ENCODE data around the gene MYADML2. TPM values are rescaled to one million over a fixed set of nuclear protein-coding genes. Genes with fewer than 3 reads are reported as not detected.
A peak's percentile ranks its signal among the peaks of the same experiment; 100 is the strongest.

MYADML2 gene
- total RNA-seq, 1 donor from 2014 or later = 1.3 TPM

- DNase-seq (ENCODE audit: low read depth) = no peak
Measured at GRCh38 chr17:81901167-81902022, 45.6 kb downstream of the MYADML2 start.

DNA sequence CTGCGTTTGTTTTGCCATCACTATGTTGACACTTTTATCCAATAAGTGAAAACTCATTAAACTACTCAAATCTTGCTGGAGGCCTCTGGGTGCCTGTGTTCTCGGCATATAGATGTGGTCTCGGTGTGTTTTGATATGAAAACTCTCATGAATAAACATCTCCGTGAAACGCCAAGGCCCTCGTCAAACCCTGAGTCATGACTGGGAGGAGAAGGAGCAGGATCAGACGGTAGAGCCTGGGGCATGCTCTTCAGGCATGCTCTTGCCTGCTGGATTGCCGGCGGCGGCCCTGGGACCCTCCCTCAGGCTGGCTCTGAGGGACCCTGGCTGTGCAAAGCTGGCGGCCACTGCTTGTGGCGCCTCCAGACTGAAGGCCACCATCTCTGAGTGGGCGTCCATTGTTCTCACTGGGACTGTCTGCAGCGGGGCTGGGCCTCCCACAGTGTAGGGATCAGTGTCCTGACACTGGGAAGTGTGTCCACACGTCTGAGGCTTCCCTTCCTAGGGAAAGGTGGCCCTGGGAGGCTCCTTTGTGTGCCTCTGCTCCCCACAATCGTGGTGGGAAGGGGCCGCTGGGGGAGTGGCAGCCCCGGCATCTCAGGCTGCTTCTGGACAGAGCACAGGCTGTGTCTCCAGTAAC, 46.7 kb downstream of the MYADML2 start:
- no peak for DNase-seq (ENCODE audit: low read depth)

DNA sequence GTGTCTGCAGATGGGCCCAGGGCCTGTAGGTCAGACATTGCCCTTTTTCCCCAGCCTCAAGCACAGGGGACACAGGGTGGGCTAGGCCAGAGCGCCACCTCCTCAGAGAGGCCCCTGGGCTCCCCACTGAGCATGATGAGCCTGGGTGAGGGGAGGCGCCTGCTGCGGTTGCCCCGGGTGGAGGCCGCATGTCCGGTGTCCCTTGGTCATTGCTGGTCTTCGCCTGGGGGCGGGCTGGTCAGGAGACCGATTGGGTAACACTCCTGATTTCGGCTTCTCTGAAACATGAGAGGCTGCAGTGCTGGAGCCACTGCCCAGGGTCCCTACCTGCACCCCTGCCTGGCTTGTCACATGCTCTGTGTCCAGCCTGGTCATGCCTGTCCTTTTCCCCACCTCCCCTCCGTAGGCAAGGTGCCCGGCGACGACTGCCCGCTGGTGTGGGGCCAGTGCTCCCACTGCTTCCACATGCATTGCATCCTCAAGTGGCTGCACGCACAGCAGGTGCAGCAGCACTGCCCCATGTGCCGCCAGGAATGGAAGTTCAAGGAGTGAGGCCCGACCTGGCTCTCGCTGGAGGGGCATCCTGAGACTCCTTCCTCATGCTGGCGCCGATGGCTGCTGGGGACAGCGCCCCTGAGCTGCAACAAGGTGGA, 47.4 kb downstream of the MYADML2 start:
- no peak for DNase-seq (ENCODE audit: low read depth)

DNA sequence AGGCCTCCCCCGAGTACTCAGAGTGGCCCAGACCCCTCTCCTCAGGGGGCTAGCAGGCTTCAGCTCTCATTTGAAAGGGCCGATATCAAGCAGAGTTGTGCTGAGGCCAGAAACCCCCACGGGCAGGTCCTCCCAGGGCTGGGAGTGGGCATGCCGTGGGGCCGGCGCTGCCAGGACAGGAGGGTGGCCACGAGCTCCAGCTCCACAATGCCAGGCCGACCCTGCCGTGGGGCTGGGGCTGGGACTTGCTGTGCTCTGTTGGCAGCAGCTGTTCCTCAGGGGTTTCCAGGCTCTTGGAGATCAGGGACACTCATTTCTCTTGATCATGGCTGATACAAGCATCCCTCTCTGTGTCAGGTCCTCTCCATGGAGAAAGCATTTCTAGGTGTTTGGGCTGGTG, 48.1 kb downstream of the MYADML2 start:
- no peak for DNase-seq (ENCODE audit: low read depth)

- peak; percentile 76 for DNase-seq (ENCODE audit: low read depth)
Measured at GRCh38 chr17:81898029-81898866, 48.8 kb downstream of the MYADML2 start.

DNA sequence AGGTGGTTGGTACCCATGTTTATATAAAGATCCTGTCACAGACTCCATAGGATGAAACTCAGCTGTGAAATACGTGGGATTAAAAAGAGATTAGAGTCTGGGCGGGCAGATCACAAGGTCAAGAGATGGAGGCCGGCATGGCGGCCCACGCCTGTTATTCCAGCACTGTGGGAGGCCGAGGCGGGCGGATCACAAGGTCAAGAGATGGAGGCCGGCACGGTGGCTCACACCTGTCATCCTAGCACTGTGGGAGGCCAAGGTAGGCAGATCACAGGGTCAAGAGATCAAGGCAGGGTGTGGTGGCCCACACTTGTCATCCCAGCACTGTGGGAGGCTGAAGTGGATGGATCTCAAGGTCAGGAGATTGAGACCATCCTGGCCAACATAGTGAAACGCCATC, 51.6 kb downstream of the MYADML2 start:
- no peak for DNase-seq (ENCODE audit: low read depth)

GRCh38 chr17:81891303-81891552, 55.8 kb downstream of the MYADML2 start:
- DNase-seq (ENCODE audit: low read depth) = no peak

- peak; percentile 24 for DNase-seq (ENCODE audit: low read depth)
Measured at GRCh38 chr17:81890447-81891302, 56.4 kb downstream of the MYADML2 start.

Other genes with a start within 250 kb of the MYADML2 start
- gene MRPL12, start 243.9 kb downstream of the MYADML2 start, total RNA-seq = 16.2 and 26.6 TPM in 2 replicates
- gene SLC25A10, start 234.9 kb downstream of the MYADML2 start, total RNA-seq = 11.1 and 19.4 TPM in 2 replicates
- gene GCGR, start 143.1 kb downstream of the MYADML2 start, total RNA-seq = not detected in 2 replicates
- gene MCRIP1, start 113.9 kb downstream of the MYADML2 start, total RNA-seq = 100 and 132 TPM in 2 replicates
- 12.7 and 29.7 TPM in 2 replicates for gene PPP1R27, start 112.2 kb downstream of the MYADML2 start, total RNA-seq
- 1,674 and 2,691 TPM in 2 replicates for gene P4HB, start 86.7 kb downstream of the MYADML2 start, total RNA-seq
- gene ARHGDIA, start 75.9 kb downstream of the MYADML2 start, total RNA-seq = 157 and 161 TPM in 2 replicates
- 94.5 and 96.3 TPM in 2 replicates for gene ALYREF, start 55.6 kb downstream of the MYADML2 start, total RNA-seq
- gene ANAPC11, start 55.5 kb downstream of the MYADML2 start, total RNA-seq = 190 and 212 TPM in 2 replicates
- 1.3 and 6.1 TPM in 2 replicates for gene NPB, start 45.0 kb downstream of the MYADML2 start, total RNA-seq
- gene PCYT2, start 35.8 kb downstream of the MYADML2 start, total RNA-seq = 67.4 and 88.5 TPM in 2 replicates
- 19.2 and 20.3 TPM in 2 replicates for gene SIRT7, start 29.1 kb downstream of the MYADML2 start, total RNA-seq
- 48.9 and 61.0 TPM in 2 replicates for gene MAFG, start 19.5 kb downstream of the MYADML2 start, total RNA-seq
- gene PYCR1, start 9.9 kb downstream of the MYADML2 start, total RNA-seq = 120 and 223 TPM in 2 replicates
- gene NOTUM, start 14.0 kb upstream of the MYADML2 start, total RNA-seq = 0.53 and 1.2 TPM in 2 replicates
- 21.8 and 29.7 TPM in 2 replicates for gene ASPSCR1, start 30.4 kb upstream of the MYADML2 start, total RNA-seq
- gene CENPX, start 75.6 kb upstream of the MYADML2 start, total RNA-seq = 50.0 and 61.8 TPM in 2 replicates
- 9.4 and 10.5 TPM in 2 replicates for gene LRRC45, start 76.1 kb upstream of the MYADML2 start, total RNA-seq
- 7.3 and 9.8 TPM in 2 replicates for gene RAC3, start 84.4 kb upstream of the MYADML2 start, total RNA-seq
- 99.4 and 105 TPM in 2 replicates for gene DCXR, start 90.5 kb upstream of the MYADML2 start, total RNA-seq
- gene RFNG, start 104.6 kb upstream of the MYADML2 start, total RNA-seq = 42.7 and 45.4 TPM in 2 replicates
- 121 and 122 TPM in 2 replicates for gene GPS1, start 104.7 kb upstream of the MYADML2 start, total RNA-seq
- gene DUS1L, start 118.6 kb upstream of the MYADML2 start, total RNA-seq = 97.1 and 109 TPM in 2 replicates
- 78.4 and 97.9 TPM in 2 replicates for gene FASN, start 151.0 kb upstream of the MYADML2 start, total RNA-seq